GM10266 (cell line): ENCODE data around the gene CCL16.
"Not testable (repeated sequence)": the region's sequence is repeated elsewhere in the genome, so short reads cannot be mapped to it uniquely, and the experiment has no call there.

ENCODE experiments used
- DNase-seq: peaks from one replicate; pipeline ENCODE4 v3.0.0; 2012; ENCODE audit errors: extremely low spot score
- TF ChIP-seq, protein P1 (sequence below): IDR thresholded peaks from 2 replicates; pipeline ENCODE4 v1.5.1; 2012; ENCODE audit warnings: mild to moderate bottlenecking, low read depth; ENCODE audit not compliant: control insufficient read depth, insufficient read depth; ENCODE audit errors: missing control alignments

The CCL16 gene

DNA sequence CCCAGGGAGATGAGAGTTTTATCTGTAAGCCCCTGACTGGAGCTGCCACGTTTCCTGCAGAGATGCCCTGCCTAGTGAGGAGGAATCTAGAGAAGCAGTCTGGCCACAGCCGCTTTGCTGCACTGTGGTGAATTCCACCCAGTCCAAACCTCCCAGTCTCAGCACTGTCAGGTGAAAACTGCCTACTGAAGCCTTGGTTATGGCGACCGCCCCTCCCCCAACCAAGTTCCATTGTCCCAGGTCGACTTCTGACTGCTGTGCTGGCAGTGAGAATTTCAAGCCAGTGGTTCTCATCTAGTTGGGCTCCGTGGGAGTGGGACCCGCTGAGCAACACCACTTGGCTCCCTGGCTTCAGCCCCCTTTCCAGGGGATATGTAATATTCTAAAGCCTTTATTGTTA, 27.6 kb downstream of the CCL16 start:
- DNase-seq, result no peak
- TF ChIP-seq, protein P1, sequence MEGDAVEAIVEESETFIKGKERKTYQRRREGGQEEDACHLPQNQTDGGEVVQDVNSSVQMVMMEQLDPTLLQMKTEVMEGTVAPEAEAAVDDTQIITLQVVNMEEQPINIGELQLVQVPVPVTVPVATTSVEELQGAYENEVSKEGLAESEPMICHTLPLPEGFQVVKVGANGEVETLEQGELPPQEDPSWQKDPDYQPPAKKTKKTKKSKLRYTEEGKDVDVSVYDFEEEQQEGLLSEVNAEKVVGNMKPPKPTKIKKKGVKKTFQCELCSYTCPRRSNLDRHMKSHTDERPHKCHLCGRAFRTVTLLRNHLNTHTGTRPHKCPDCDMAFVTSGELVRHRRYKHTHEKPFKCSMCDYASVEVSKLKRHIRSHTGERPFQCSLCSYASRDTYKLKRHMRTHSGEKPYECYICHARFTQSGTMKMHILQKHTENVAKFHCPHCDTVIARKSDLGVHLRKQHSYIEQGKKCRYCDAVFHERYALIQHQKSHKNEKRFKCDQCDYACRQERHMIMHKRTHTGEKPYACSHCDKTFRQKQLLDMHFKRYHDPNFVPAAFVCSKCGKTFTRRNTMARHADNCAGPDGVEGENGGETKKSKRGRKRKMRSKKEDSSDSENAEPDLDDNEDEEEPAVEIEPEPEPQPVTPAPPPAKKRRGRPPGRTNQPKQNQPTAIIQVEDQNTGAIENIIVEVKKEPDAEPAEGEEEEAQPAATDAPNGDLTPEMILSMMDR, result no peak

GRCh38 chr17:35949401-35949800, 31.9 kb downstream of the CCL16 start:
- TF ChIP-seq, protein P1, result no peak
- no peak for DNase-seq

DNA sequence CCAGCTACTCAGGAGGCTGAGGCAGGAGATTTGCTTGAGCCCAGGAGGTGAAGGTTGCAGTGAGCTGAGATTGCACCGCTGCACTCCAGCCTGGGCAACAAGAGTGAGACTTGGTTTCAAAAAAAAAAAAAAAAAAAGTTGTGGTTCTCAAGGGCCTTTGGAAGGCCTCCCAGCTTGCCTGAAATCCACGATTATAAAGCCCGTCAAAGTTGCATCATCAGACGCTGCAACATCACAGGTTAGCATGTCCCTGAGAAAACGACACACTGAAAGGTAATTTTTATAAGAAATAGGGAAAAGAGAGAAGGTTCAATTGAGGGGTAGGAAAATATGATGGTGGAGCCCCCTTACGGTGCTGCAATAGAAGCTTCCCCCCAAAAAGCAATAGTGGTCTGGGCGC, 33.2 kb downstream of the CCL16 start:
- DNase-seq, result no peak
- TF ChIP-seq, protein P1, result no peak

DNA sequence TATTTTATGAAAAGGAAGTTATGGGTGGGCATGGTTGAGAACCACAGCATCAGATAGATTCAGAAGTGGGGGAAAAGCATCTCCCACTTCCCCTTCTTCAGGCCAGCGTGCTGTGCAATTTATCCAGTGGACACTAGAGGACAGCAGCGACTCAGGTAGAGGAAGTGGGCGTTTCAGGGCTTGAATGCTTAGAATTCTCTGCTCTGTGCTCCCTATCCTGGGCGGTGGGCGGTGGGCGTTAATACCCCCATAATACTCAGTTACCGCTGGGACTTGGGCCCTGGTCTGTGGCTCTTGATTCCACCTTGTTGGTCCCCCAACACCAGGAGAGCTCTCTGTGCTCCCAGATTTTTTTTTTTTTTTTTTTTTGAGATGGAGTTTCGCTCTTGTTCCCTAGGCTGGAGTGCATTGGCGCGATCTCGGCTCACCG, 34.1 kb downstream of the CCL16 start:
- peak; percentile 48 for DNase-seq
- TF ChIP-seq, protein P1, result peak; percentile 94

- TF ChIP-seq, protein P1, result no peak
Observed at GRCh38 chr17:35944151-35944550, 37.1 kb downstream of the CCL16 start.

GRCh38 chr17:35943537-35943936, 37.8 kb downstream of the CCL16 start, which contains the start of gene LYZL6:
Gene LYZL6, minus strand, starts transcription at chr17:35943713. Its CDS starts 4,357 bp downstream, at chr17:35939356.
- TF ChIP-seq, protein P1, result no peak
- DNase-seq, result no peak

More at GRCh38 chr17:35944151-35944550, 37.1 kb downstream of the CCL16 start:
- no peak for DNase-seq

GRCh38 chr17:35942588-35943186, 38.6 kb downstream of the CCL16 start:
- no peak for DNase-seq
- TF ChIP-seq, protein P1, result no peak

- not testable (repeated sequence) for DNase-seq
Observed at GRCh38 chr17:35938492-35938891, 42.8 kb downstream of the CCL16 start.
